EH (cell line): Measurements from ENCODE around the gene FAM83E.
"Not testable (repeated sequence)": the region's sequence is repeated elsewhere in the genome, so short reads cannot be mapped to it uniquely, and the experiment has no call there.

ENCODE experiments used
- DNase-seq: peaks from one replicate; pipeline ENCODE4 v3.0.0-alpha.2; 2015; ENCODE audit warnings: low read depth

Gene FAM83E

GRCh38 chr19:48641850-48642249 lies 27.0 kb upstream of the FAM83E start:
- no peak for DNase-seq

DNA sequence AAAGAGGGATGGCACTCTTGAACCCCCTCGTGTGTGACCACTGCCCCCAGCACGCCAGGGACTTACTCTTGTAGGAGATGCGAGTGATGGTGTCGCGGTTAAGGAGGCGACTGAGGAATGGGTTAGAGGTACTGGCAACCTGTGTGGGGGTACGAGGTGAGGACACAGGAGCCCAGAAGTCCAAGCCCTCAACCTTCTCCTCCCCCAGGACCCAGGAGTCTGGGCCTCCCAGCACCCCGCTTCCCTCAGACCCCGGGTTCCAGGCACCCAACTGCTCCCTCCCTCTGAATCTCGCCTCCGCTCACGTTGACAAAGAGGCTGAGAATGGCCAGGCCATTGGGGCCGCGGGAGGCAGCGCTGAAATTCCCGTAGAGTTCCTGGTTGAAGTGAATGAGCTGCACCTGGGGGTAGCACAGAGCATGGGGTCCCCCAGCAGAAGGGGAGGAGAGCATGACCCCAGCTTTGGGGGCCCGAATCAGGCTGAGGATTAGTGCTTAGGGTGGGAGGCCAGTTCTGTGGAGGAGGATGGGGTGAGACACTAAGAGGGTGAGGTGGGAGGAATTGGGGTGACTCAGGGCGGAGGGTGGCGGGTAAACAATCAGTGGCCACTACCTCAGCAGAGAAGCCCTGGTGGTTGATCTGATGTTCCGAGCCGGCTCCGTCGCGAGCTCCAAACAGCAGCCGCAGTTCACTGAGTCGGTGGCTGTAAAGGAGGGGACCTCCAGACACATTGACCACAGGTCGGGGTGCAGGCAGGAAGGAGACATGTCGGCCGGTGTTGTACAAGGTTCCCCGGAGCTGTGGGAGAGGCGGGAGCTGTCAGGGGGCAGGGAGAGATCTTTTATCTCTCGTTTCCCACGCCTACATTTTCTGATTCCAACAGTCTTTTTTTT lies 24.9 kb upstream of the FAM83E start:
- no peak for DNase-seq

- DNase-seq: no peak
Measured at GRCh38 chr19:48638831-48639381, 24.0 kb upstream of the FAM83E start.

DNA sequence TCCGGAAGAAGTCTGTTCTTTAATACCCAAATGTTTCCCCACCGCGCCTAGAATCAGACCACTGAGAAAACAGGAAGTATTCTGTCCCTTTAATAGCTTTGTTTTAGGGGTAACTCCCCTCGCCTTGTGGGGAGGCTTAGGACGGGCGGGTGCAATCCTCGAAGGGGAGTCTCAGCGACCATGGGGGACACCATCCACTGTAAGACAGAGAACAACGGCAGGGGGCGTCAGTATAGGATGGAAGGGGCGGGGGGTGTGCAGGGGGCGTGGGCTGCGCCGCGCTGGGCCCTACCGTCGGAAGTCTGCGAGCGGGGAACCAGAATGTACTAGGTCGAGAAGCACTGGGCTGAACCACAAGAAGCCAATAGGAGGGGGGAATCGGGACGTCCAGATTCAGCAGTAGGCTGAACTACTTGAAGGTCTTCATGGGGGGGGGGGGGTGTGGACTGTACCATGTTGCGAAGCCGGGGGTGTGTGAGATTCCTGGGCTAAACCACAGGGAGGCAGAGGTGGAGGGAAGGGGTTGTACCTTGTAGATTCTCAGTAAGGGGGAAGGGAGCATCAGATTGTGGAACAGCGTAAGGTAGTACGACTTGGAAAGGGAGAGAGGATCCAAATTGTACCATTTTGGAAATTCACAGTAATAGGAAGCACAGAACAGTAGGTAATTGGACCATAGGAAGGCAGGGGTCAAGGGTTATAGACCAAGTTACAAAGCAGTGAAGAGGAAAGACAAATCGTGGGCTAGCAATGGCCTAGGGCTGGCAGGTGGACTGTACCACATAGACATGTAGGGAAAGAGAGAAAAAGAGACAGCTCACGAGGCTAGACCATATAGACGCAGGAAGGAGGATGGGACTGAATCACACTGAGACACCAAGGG lies 23.3 kb upstream of the FAM83E start:
- peak; percentile 94 for DNase-seq

- peak; percentile 99 for DNase-seq
Measured at GRCh38 chr19:48637449-48637947, 22.6 kb upstream of the FAM83E start.

DNA sequence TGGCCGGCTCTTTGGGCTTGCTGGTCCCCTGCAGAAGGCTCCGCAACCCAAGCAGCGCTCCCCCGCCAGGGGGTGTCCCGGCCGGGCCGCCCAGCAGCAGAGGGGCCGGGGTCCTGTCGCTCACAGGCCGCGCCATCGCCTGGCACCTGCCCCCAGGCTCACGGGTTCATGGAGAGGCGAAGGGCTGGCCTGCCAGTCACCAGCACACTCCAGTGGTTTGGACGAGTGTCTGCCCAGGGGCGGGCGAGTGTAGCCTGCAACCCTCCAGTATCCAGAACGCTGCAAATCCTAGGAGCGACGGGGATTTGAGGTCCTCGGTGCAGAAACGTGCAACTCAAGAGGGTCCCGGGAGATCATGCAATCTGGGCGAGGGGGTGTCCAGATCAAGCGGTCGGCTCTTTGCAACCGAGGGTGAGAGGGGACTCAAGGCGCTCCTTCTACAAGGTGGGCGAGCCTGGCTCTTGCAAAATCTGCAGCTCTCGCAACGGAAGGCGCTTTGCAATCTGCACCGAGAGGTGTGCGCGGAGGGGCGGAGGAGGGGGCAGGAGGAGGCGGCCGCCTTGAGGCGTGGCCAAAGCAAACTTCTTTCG lies 22.1 kb upstream of the FAM83E start, which contains the start of gene DBP:
DBP (minus strand) TSS at position 521 of the 590 bp plus-strand sequence; CDS start at position 136, 385 bp downstream.
- peak; percentile 54 for DNase-seq

GRCh38 chr19:48635966-48636858 lies 21.3 kb upstream of the FAM83E start:
- no peak for DNase-seq

- DNase-seq: peak; percentile 53
Measured at GRCh38 chr19:48635263-48635965, 20.5 kb upstream of the FAM83E start.

DNA sequence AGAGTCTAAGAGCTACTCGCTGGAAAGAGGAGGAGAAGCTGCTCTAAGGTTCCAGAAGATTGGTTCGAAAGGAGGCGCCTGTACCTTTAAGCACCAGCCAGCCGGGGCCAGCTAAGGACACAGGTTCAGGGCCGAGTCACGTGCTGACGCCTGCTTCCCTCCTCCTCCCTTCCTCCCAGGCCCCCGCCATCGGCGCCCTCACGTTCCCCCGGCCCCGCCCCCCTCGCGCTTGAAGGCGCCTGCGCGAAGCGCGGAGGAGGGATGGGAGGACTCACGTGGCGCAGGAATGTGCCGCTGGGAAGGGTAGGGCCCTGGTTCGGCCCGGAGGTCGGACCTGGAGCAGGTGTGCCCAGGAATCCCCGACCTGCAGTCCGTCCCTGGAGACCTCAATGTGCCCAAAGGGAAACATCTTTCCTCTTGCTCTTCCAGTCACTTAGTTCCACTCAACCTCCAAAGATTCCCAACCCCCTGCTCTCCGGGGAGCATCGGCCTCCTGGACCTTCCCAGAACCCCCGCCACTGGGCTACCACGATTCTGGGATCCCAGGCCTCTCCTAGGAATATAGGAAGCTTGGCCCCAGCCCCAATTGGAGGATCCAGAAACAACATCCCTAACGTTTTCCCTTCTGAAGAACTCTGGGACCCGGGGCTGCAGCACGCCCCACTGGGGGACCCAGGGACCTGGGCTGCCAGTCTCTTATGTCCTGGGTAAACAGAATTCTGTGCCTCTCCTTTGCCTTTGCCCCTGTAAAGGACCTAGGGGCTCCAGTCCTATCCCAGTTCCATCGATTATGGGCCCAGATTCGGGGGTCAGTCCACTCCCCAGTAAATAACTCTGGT lies 19.8 kb upstream of the FAM83E start:
- DNase-seq: peak; percentile 96

DNA sequence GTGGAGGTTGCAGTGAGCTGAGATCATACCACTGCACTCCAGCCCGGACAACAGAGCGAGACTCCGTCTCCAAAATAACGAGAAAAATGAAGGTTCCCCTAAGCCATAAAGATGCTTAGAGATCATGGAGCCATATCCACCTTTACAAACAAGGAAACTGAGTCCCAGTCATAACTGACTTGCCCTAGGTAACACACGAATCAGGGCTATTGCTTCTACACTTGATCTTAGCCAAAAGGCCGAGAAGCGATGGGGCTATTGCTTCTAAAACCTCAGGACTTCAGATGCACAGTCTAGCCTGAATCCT lies 19.1 kb upstream of the FAM83E start:
- DNase-seq: no peak

GRCh38 chr19:48633148-48634035 lies 18.5 kb upstream of the FAM83E start:
- DNase-seq: peak; percentile 21

- DNase-seq: peak; percentile 69
Measured at GRCh38 chr19:48632692-48633147, 17.8 kb upstream of the FAM83E start.

- not testable (repeated sequence) for DNase-seq
Measured at GRCh38 chr19:48632286-48632685, 17.4 kb upstream of the FAM83E start.

DNA sequence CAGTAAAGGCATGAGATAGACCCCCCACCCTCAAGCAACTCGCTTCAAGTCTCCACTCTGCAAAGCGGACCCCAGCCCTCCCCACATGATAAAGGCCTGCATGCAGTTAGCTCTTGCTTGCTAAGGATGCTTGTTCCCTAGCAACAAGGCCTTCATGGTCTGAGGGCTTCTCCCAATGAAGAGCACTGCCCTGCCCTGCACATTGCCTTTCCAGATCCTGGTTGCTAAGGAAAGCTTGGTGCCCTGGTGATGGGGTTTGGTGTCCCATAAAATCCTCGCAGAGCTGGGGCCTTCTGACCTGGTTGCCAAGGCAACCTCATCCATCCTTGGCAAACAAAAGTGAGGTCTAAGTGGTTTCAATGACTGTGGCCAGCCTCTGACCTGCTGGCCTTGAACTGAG lies 16.3 kb upstream of the FAM83E start:
- DNase-seq: no peak

- DNase-seq: no peak
Measured at GRCh38 chr19:48630296-48631063, 15.6 kb upstream of the FAM83E start.

GRCh38 chr19:48629599-48630295 lies 14.9 kb upstream of the FAM83E start:
- DNase-seq: no peak

GRCh38 chr19:48629297-48629598 lies 14.4 kb upstream of the FAM83E start:
- DNase-seq: no peak
